ENCODE results near the gene FTCDNL1.

FTCDNL1 gene

DNA sequence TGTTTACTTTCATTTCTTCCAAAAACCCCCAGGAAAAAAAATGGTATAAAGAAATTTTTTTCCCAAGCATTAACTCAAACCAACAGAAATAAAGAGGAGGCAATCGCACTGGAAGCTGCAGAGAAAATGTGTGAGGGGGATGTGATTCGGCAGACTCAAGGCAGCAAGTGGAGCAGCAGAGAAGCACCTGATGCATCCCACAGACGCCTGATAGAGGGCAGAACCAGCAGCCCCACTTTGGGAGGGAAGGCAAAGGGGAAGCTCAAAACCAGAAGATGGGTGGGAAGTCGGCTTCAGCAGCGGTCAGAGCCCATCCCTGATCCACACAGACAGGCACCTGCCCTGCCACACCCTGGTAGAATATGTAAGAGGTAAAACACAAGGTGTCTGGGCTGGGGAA is 12.6 kb downstream of the FTCDNL1 start:
- no peaks in the 10 kb centered on the region for H3K27me3 ChIP-seq (ENCODE audit: insufficient read depth, low read depth, severe bottlenecking)
- H3K27ac ChIP-seq: no peak overlapping the region
- H3K36me3 ChIP-seq: no peaks in the 10 kb centered on the region
- TF ChIP-seq, protein P1, sequence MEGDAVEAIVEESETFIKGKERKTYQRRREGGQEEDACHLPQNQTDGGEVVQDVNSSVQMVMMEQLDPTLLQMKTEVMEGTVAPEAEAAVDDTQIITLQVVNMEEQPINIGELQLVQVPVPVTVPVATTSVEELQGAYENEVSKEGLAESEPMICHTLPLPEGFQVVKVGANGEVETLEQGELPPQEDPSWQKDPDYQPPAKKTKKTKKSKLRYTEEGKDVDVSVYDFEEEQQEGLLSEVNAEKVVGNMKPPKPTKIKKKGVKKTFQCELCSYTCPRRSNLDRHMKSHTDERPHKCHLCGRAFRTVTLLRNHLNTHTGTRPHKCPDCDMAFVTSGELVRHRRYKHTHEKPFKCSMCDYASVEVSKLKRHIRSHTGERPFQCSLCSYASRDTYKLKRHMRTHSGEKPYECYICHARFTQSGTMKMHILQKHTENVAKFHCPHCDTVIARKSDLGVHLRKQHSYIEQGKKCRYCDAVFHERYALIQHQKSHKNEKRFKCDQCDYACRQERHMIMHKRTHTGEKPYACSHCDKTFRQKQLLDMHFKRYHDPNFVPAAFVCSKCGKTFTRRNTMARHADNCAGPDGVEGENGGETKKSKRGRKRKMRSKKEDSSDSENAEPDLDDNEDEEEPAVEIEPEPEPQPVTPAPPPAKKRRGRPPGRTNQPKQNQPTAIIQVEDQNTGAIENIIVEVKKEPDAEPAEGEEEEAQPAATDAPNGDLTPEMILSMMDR (IDR thresholded peaks at IDR 0.05; ENCODE audit: low read depth, low read length): no peak
- H3K9me3 ChIP-seq (ENCODE audit: severe bottlenecking): no peaks in the 10 kb centered on the region
- no peak overlapping the region for H3K4me3 ChIP-seq (ENCODE audit: low read depth, low read length)
- DNase-seq: no peak

DNA sequence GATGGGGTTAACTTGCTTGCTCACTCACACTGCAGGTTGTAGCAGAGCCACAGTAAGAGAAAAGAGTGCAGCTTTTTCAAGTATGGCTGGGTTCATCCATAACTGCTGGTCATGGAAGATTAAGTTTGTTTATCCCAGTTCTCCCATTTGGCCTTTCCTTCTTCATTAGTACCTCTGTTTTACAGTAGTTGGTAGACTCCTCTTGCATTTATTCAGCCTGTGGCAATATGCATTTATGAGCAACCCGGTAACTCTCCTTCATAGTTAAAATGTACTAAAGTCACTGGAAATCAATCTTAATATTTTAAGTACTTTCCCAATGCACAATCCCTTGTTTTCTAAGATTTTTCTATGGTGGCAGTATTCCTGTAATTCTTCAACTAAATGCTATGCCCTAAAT is 14.0 kb downstream of the FTCDNL1 start:
- H3K27ac ChIP-seq: no peak overlapping the region
- no peaks in the 10 kb centered on the region for H3K27me3 ChIP-seq (ENCODE audit: insufficient read depth, low read depth, severe bottlenecking)
- TF ChIP-seq, protein P1 (IDR thresholded peaks at IDR 0.05; ENCODE audit: low read depth, low read length): no peak
- DNase-seq: no peak
- no peaks in the 10 kb centered on the region for H3K36me3 ChIP-seq
- H3K4me3 ChIP-seq (ENCODE audit: low read depth, low read length): no peak overlapping the region
- H3K9me3 ChIP-seq (ENCODE audit: severe bottlenecking): no peaks in the 10 kb centered on the region

DNA sequence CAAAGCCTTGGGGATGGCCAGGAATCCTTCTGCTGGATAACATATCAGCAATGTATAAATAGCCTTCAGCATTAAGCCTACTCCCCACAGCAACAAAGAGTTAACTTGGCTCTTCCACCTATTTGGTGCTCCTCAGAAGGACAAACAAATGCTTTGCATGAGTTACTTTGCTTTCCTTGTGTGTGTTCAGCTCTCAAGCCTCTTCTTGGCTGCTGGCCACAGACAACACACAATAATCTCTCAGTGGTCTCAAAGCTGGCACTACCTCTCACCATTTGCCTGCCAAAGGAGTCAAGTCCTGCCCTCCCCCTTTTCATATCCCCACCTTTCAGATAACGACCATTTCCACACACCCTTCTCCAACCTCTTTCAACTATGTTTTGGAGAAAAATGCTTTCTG is 17.5 kb downstream of the FTCDNL1 start:
- H3K4me3 ChIP-seq (ENCODE audit: low read depth, low read length): no peak overlapping the region
- no peaks in the 10 kb centered on the region for H3K9me3 ChIP-seq (ENCODE audit: severe bottlenecking)
- H3K36me3 ChIP-seq: no peaks in the 10 kb centered on the region
- TF ChIP-seq, protein P1 (IDR thresholded peaks at IDR 0.05; ENCODE audit: low read depth, low read length): no peak
- no peaks in the 10 kb centered on the region for H3K27me3 ChIP-seq (ENCODE audit: insufficient read depth, low read depth, severe bottlenecking)
- no peak overlapping the region for H3K27ac ChIP-seq
- DNase-seq: no peak

- Histone ChIP-seq H3K36me3 (no peaks in the 10 kb centered on the region), H3K27ac (no peak overlapping the region), H3K4me3 (ENCODE audit: low read depth, low read length) (no peak overlapping the region), H3K9me3 (ENCODE audit: severe bottlenecking) (no peaks in the 10 kb centered on the region), H3K27me3 (ENCODE audit: insufficient read depth, low read depth, severe bottlenecking) (no peaks in the 10 kb centered on the region)
- TF ChIP-seq, protein P1 (IDR thresholded peaks at IDR 0.05; ENCODE audit: low read depth, low read length): no peak
- DNase-seq: no peak
Observed at GRCh38 chr2:199830531-199830930, 20.5 kb downstream of the FTCDNL1 start.

DNA sequence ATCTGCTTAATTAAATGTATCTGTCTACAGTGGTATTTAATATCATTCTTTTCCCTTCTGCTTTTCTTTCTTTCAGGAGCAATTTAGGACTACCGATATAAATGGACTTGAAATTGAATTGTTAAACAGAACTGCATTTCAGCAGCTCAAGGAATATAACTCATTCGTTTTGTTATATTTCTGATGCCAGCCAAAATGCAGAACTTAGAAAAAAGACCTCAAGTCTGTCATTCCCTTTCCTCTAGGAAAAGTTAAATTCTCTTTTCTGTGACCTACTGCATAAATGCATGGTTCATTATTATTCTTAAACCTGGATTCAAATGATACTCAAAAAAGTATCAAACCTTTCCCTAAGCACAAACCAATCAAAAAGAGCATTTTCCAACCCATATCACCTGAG is 21.4 kb downstream of the FTCDNL1 start:
- H3K4me3 ChIP-seq (ENCODE audit: low read depth, low read length): no peak overlapping the region
- no peak for DNase-seq
- no peaks in the 10 kb centered on the region for H3K9me3 ChIP-seq (ENCODE audit: severe bottlenecking)
- H3K27me3 ChIP-seq (ENCODE audit: insufficient read depth, low read depth, severe bottlenecking): no peaks in the 10 kb centered on the region
- H3K27ac ChIP-seq: no peak overlapping the region
- TF ChIP-seq, protein P1 (IDR thresholded peaks at IDR 0.05; ENCODE audit: low read depth, low read length): no peak
- no peaks in the 10 kb centered on the region for H3K36me3 ChIP-seq

DNA sequence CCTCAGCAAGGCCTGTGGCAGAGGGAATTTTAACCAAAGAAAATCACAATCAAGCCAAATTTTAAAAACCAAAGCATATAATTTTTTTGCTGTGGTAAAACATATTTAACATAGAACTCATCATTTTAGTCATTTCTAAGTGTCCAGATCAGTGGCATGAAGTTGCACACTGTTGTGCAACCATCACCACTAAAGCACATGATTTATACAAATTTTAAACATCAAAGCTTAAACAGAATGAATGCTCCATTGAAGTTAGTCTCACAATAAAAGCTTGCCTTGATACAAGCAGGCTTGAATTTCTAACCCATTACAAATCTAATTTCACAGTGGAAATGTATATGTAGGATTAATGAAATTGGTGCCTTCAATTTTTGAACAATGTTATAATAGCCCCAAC is 31.2 kb downstream of the FTCDNL1 start:
- Histone ChIP-seq H3K27me3 (ENCODE audit: insufficient read depth, low read depth, severe bottlenecking) (no peaks in the 10 kb centered on the region), H3K9me3 (ENCODE audit: severe bottlenecking) (no peaks in the 10 kb centered on the region), H3K27ac (no peak overlapping the region), H3K4me3 (ENCODE audit: low read depth, low read length) (no peak overlapping the region), H3K36me3 (no peaks in the 10 kb centered on the region)
- no peak for DNase-seq
- TF ChIP-seq, protein P1 (IDR thresholded peaks at IDR 0.05; ENCODE audit: low read depth, low read length): no peak

All from WERI-Rb-1 (cell line).